ENCODE data around the gene CHSY1. TPM values are rescaled to one million over a fixed set of nuclear protein-coding genes. Genes with fewer than 3 reads are reported as not detected.

Gene CHSY1
- total RNA-seq, 1 donor from 2014 or later, result 20.4 TPM

- CTCF ChIA-PET, result no interaction called here
- intact Hi-C loops (cut with micrococcal nuclease), result loop anchor here (5.0 kb wide), 1 partner anchor 58 kb away; no protein-coding TSS in a partner anchor
These were observed 66.5 kb downstream of the CHSY1 start for GRCh38 chr15:101185336-101185735.

GRCh38 chr15:101184830-101185229 is 67.0 kb downstream of the CHSY1 start:
- H3K4me1 Mint-ChIP-seq, result peaks cover 19% of the 10 kb centered on the region
- no peaks in the 10 kb centered on the region for H3K27me3 Mint-ChIP-seq
- POLR2A ChIA-PET, result no interaction called here
- no peak overlapping the region for H3K27ac Mint-ChIP-seq
- intact Hi-C loops (cut with micrococcal nuclease), result loop anchor here (5.0 kb wide), 1 partner anchor 58 kb away; no protein-coding TSS in a partner anchor
- peaks cover 36% of the 10 kb centered on the region for H3K36me3 Mint-ChIP-seq (ENCODE audit: low read depth)
- DNase-seq, result no peak
- TF ChIP-seq, protein P1, sequence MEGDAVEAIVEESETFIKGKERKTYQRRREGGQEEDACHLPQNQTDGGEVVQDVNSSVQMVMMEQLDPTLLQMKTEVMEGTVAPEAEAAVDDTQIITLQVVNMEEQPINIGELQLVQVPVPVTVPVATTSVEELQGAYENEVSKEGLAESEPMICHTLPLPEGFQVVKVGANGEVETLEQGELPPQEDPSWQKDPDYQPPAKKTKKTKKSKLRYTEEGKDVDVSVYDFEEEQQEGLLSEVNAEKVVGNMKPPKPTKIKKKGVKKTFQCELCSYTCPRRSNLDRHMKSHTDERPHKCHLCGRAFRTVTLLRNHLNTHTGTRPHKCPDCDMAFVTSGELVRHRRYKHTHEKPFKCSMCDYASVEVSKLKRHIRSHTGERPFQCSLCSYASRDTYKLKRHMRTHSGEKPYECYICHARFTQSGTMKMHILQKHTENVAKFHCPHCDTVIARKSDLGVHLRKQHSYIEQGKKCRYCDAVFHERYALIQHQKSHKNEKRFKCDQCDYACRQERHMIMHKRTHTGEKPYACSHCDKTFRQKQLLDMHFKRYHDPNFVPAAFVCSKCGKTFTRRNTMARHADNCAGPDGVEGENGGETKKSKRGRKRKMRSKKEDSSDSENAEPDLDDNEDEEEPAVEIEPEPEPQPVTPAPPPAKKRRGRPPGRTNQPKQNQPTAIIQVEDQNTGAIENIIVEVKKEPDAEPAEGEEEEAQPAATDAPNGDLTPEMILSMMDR (IDR thresholded peaks at IDR 0.05), result no peak
- H3K9me3 Mint-ChIP-seq, result no peaks in the 10 kb centered on the region
- no peak for ATAC-seq (ENCODE audit: low read depth)
- no peak overlapping the region for H3K4me3 Mint-ChIP-seq
- CTCF ChIA-PET, result no interaction called here

More at GRCh38 chr15:101185336-101185735, 66.5 kb downstream of the CHSY1 start:
- Mint-ChIP-seq H3K36me3 (ENCODE audit: low read depth) (peaks cover 36% of the 10 kb centered on the region), H3K4me1 (peaks cover 19% of the 10 kb centered on the region), H3K9me3 (no peaks in the 10 kb centered on the region), H3K27ac (no peak overlapping the region), H3K4me3 (no peak overlapping the region), H3K27me3 (no peaks in the 10 kb centered on the region)
- POLR2A ChIA-PET, result no interaction called here
- ATAC-seq (ENCODE audit: low read depth) (no peak), DNase-seq (no peak)
- TF ChIP-seq, protein P1 (IDR thresholded peaks at IDR 0.05), result no peak

- H3K27me3 Mint-ChIP-seq, result no peaks in the 10 kb centered on the region
- intact Hi-C loops (cut with micrococcal nuclease), result loop anchor here (2.0 kb wide), 1 partner anchor 15 kb away; no protein-coding TSS in a partner anchor
- H3K4me1 Mint-ChIP-seq, result peaks cover 13% of the 10 kb centered on the region
- no peak overlapping the region for H3K27ac Mint-ChIP-seq
- peaks cover 32% of the 10 kb centered on the region for H3K36me3 Mint-ChIP-seq (ENCODE audit: low read depth)
- ChIA-PET POLR2A (no interaction called here), CTCF (no interaction called here)
- TF ChIP-seq, protein P1 (IDR thresholded peaks at IDR 0.05), result no peak
- ATAC-seq (ENCODE audit: low read depth), result no peak
- H3K9me3 Mint-ChIP-seq, result no peaks in the 10 kb centered on the region
- no peak overlapping the region for H3K4me3 Mint-ChIP-seq
- no peak for DNase-seq
These were observed 67.9 kb downstream of the CHSY1 start for GRCh38 chr15:101183931-101184305.

DNA sequence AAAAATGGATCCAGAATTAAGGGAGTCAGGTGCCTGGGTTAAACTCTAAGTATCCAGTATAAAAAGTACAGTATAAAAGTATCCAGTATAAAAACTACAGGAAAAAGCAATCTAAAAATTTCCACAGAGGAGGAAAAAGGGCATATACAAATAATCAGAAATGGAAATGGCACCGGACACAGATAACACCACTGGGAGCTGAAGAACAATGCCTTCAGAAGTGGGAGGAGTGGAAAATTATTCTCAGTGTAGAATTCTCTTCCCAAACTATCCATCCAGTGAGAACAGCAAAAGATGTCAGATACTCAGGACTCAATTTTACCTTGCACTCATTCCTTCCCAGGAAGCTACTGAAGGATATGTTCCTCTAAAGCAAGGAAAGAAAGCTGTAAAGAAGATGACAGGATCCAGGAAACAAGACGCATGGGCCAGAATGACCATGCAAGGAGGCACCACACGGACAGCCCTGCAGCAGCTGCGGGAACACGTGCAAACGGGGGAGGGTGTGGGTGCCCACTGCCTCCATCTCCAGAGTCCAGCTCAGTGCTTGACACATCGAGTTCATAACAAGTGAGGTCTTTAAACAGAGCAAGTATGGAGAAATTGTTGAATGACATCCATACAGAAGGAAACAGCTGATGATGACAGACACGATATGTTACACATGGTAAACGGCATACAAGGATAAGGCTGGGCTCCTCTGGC is 68.5 kb downstream of the CHSY1 start:
- TF ChIP-seq, protein P1 (IDR thresholded peaks at IDR 0.05), result no peak

GRCh38 chr15:101182215-101182614 is 69.6 kb downstream of the CHSY1 start:
- H3K36me3 Mint-ChIP-seq (ENCODE audit: low read depth), result peaks cover 45% of the 10 kb centered on the region
- H3K27me3 Mint-ChIP-seq, result no peaks in the 10 kb centered on the region
- ATAC-seq (ENCODE audit: low read depth) (no peak), DNase-seq (no peak)
- CTCF ChIA-PET, result no interaction called here
- intact Hi-C loops (cut with micrococcal nuclease), result loop anchor here (2.0 kb wide), 1 partner anchor 13 kb away; no protein-coding TSS in a partner anchor
- POLR2A ChIA-PET, result no interaction called here
- H3K4me3 Mint-ChIP-seq, result no peak overlapping the region
- no peaks in the 10 kb centered on the region for H3K9me3 Mint-ChIP-seq
- TF ChIP-seq, protein P1 (IDR thresholded peaks at IDR 0.05), result no peak
- H3K27ac Mint-ChIP-seq, result no peak overlapping the region
- no peaks in the 10 kb centered on the region for H3K4me1 Mint-ChIP-seq

More for the DNA sequence above, 68.5 kb downstream of the CHSY1 start:
- DNase-seq (no peak), ATAC-seq (ENCODE audit: low read depth) (no peak)
- H3K27me3 Mint-ChIP-seq, result no peaks in the 10 kb centered on the region
- no peaks in the 10 kb centered on the region for H3K9me3 Mint-ChIP-seq
- H3K4me3 Mint-ChIP-seq, result no peak overlapping the region
- peaks cover 8% of the 10 kb centered on the region for H3K4me1 Mint-ChIP-seq
- POLR2A ChIA-PET, result no interaction called here
- H3K27ac Mint-ChIP-seq, result no peak overlapping the region
- intact Hi-C loops (cut with micrococcal nuclease), result loop anchor here (2.0 kb wide), 1 partner anchor 15 kb away; no protein-coding TSS in a partner anchor
- H3K36me3 Mint-ChIP-seq (ENCODE audit: low read depth), result peaks cover 37% of the 10 kb centered on the region
- CTCF ChIA-PET, result no interaction called here
